Upper lobe of left lung (tissue), 4 donors: Measurements from ENCODE around the gene GK.

ENCODE experiments used
- POLR2A ChIP-seq, 4 donors: fragments of 450-650 bp; IDR thresholded peaks; one replicate each; pipeline ENCODE4 v1.5.1; 2016 to 2017; ENCODE audit warnings: antibody characterized with exemption in 4 of 4, mild to moderate bottlenecking in 2 of 4
- POLR2AphosphoS5 ChIP-seq, 2 donors: sonication (generic); formaldehyde crosslinking; IDR thresholded peaks; one replicate each; pipeline ENCODE4 v1.5.1; 2017; ENCODE audit warnings: antibody characterized with exemption in 2 of 2
- TF ChIP-seq, protein P1 (sequence below), 6 experiments: fragments of 450-650 bp in 4 of 6; fragments of 200-600 bp in 2 of 6; sonication (generic) in 2 of 6; IDR thresholded peaks; one replicate each; pipeline ENCODE4 v1.5.1; 2016 to 2019; ENCODE audit warnings: antibody characterized with exemption in 6 of 6

DNA sequence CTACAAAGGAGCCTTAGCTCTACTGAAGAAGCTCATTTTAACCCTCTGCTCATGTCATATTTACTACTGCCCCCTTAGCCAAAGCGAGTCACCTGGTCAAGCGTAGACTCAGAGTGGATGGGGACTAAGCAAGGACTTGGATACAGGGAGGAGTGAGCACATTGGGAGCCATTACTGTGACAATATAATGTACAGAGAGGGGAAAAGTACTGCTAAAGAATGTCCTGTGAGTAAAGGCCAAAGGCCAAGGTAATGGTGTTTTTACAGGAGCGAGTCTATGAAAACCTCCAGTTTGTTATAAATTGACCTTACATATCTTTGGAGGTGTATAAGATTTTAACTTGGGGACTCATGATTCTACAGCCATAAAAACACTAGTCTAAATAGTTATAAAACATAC is 10.6 kb upstream of the GK start:
- TF ChIP-seq POLR2A (IDR thresholded peaks at IDR 0.05) (no peak), POLR2AphosphoS5 (IDR thresholded peaks at IDR 0.05) (no peak)
- TF ChIP-seq, protein P1, sequence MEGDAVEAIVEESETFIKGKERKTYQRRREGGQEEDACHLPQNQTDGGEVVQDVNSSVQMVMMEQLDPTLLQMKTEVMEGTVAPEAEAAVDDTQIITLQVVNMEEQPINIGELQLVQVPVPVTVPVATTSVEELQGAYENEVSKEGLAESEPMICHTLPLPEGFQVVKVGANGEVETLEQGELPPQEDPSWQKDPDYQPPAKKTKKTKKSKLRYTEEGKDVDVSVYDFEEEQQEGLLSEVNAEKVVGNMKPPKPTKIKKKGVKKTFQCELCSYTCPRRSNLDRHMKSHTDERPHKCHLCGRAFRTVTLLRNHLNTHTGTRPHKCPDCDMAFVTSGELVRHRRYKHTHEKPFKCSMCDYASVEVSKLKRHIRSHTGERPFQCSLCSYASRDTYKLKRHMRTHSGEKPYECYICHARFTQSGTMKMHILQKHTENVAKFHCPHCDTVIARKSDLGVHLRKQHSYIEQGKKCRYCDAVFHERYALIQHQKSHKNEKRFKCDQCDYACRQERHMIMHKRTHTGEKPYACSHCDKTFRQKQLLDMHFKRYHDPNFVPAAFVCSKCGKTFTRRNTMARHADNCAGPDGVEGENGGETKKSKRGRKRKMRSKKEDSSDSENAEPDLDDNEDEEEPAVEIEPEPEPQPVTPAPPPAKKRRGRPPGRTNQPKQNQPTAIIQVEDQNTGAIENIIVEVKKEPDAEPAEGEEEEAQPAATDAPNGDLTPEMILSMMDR (IDR thresholded peaks at IDR 0.05): no peak
